HL-60 (cell line): ENCODE data around the gene RNASE7.

Source experiments
- CTCF ChIP-seq: IDR thresholded peaks from one replicate; pipeline ENCODE4 v1.5.1; 2011; ENCODE audit warnings: low read length, control low read depth, inconsistent platforms; ENCODE audit not compliant: insufficient read depth
- POLR2AphosphoS5 ChIP-seq: IDR thresholded peaks from 2 replicates; pipeline ENCODE4 v1.6.1; 2012; ENCODE audit warnings: low read depth
- TF ChIP-seq, protein P1 (sequence below): IDR thresholded peaks from 2 replicates; pipeline ENCODE4 v1.6.1; 2012; ENCODE audit warnings: low read depth; ENCODE audit not compliant: insufficient replicate concordance

GRCh38 chr14:21015312-21015711 is 26.9 kb upstream of the RNASE7 start:
- TF ChIP-seq CTCF (no peak), POLR2AphosphoS5 (no peak)
- TF ChIP-seq, protein P1, sequence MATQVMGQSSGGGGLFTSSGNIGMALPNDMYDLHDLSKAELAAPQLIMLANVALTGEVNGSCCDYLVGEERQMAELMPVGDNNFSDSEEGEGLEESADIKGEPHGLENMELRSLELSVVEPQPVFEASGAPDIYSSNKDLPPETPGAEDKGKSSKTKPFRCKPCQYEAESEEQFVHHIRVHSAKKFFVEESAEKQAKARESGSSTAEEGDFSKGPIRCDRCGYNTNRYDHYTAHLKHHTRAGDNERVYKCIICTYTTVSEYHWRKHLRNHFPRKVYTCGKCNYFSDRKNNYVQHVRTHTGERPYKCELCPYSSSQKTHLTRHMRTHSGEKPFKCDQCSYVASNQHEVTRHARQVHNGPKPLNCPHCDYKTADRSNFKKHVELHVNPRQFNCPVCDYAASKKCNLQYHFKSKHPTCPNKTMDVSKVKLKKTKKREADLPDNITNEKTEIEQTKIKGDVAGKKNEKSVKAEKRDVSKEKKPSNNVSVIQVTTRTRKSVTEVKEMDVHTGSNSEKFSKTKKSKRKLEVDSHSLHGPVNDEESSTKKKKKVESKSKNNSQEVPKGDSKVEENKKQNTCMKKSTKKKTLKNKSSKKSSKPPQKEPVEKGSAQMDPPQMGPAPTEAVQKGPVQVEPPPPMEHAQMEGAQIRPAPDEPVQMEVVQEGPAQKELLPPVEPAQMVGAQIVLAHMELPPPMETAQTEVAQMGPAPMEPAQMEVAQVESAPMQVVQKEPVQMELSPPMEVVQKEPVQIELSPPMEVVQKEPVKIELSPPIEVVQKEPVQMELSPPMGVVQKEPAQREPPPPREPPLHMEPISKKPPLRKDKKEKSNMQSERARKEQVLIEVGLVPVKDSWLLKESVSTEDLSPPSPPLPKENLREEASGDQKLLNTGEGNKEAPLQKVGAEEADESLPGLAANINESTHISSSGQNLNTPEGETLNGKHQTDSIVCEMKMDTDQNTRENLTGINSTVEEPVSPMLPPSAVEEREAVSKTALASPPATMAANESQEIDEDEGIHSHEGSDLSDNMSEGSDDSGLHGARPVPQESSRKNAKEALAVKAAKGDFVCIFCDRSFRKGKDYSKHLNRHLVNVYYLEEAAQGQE: no peak
